ENCODE results near the gene CILP.

DNA sequence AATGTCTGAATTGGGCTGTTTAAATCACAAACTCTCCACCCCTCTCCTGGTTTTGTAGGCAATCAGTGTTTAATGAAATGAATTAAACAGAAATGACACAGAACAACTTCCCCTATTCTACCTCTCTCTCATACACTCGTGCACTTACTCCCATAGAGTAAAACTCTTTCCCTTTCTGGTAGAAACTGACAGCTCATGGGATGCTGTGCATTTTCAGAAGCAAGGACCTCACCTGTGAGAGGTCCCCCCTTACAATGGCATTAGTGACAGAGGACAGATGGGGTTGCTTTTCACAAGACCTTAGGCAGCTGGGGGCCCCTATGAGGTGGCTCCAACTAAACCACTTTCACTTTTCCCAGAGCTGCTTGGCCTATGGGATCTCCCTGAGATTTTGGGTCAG is 43.5 kb upstream of the CILP start:
- TF ChIP-seq EP300 (IDR thresholded peaks at IDR 0.05) (no peak), POLR2A (IDR thresholded peaks at IDR 0.05) (no peak), CTCF (IDR thresholded peaks at IDR 0.05) (no peak)

All from stomach (tissue), 4 donors.